ENCODE results near the gene HERPUD2. TPM values are rescaled to one million over a fixed set of nuclear protein-coding genes. Genes with fewer than 3 reads are reported as not detected.
A peak's percentile ranks its signal among the peaks of the same experiment; 100 is the strongest.

HERPUD2 gene
- total and polyA plus RNA-seq, 12 donors = 7.1 to 21.3 (median 16.8) TPM

DNA sequence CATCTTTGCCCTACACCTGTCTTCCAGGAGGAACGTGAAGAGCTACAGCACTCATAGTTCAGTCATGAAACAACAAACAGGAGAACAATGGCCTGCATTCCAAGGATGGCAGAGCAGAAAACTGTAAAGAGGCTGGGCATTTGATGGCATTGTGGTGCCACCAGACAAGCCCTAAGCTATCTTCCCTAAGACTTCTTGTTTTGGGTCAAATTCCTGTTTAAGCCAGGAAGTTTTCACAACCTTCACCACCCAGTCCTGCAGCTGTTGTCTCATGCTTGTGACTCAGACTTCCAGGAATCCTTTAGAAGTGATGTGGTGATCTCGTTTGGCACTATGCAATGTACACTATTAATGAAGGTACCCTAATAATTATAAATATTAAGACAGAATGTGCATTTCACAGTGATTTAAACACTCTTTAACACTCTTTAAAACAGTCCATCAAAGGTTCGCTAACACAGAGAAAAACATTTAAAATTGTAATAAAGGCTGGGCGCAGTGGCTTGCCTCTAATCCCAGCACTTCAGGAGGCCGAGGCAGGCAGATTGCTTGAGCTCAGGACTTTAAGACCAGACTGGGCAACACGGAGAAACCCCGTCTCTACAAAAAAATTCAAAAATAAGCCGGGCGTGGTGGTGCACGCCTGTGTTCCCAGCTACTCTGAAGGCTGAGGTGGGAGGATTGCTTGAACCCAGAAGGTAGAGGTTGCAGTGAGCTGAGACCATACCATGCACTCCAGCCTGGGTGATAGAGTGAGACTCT, 2.7 kb upstream of the HERPUD2 start:
- TF ChIP-seq, protein P1, sequence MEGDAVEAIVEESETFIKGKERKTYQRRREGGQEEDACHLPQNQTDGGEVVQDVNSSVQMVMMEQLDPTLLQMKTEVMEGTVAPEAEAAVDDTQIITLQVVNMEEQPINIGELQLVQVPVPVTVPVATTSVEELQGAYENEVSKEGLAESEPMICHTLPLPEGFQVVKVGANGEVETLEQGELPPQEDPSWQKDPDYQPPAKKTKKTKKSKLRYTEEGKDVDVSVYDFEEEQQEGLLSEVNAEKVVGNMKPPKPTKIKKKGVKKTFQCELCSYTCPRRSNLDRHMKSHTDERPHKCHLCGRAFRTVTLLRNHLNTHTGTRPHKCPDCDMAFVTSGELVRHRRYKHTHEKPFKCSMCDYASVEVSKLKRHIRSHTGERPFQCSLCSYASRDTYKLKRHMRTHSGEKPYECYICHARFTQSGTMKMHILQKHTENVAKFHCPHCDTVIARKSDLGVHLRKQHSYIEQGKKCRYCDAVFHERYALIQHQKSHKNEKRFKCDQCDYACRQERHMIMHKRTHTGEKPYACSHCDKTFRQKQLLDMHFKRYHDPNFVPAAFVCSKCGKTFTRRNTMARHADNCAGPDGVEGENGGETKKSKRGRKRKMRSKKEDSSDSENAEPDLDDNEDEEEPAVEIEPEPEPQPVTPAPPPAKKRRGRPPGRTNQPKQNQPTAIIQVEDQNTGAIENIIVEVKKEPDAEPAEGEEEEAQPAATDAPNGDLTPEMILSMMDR (IDR thresholded peaks at IDR 0.05) = no peak
- H3K27ac ChIP-seq = peak overlapping the region in 1 of 10 donors; percentile 4
- no peak for DNase-seq
- intact Hi-C loops (cut with DNase I) = no loop called here
- H3K27me3 ChIP-seq = no peaks in the 10 kb centered on the region
- H3K9me3 ChIP-seq = no peaks in the 10 kb centered on the region
- ATAC-seq = no peak
- H3K4me3 ChIP-seq = no peak overlapping the region
- 86 to 91% methylated on average over 10 of the region's 10 CpGs for WGBS, 2 donors
- peaks cover 0 to 41% (median 23%) of the 10 kb centered on the region in 9 donors for H3K4me1 ChIP-seq
- H3K36me3 ChIP-seq = peaks cover 0 to 3% (median 0%) of the 10 kb centered on the region in 9 donors

DNA sequence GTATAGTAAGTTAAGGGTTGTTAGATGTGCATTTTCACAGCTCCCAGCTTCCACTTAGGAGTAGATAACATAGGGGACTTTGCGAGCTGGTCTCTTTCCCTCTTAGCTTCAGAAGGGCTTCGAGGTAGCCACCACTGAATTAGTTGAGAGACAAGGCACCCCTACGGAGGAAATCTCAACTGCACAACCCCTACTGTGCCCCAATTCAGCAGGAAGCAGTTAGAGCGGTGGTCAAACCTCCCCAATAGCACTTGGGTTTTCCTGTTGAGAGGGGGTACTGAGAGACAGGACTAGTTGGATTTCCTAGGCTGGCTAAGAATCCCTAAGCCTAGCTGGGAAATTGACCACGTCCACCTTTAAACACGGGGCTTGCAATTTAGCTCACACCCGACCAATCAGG, 1.1 kb upstream of the HERPUD2 start:
- Histone ChIP-seq H3K4me1 (peaks cover 4 to 57% (median 38%) of the 10 kb centered on the region in 9 donors), H3K4me3 (peak overlapping the region in 7 of 10 donors; percentile 66 to 98 (median 96)), H3K27ac (peak overlapping the region in 1 of 10 donors; percentile 100), H3K27me3 (no peaks in the 10 kb centered on the region), H3K9me3 (no peaks in the 10 kb centered on the region), H3K36me3 (peaks cover 0 to 3% (median 0%) of the 10 kb centered on the region in 9 donors)
- DNase-seq = no peak
- intact Hi-C loops (cut with DNase I) = no loop called here
- WGBS, 2 donors = 88 to 90% methylated on average over 7 of the region's 7 CpGs
- TF ChIP-seq, protein P1 (IDR thresholded peaks at IDR 0.05) = no peak
- ATAC-seq = no peak

DNA sequence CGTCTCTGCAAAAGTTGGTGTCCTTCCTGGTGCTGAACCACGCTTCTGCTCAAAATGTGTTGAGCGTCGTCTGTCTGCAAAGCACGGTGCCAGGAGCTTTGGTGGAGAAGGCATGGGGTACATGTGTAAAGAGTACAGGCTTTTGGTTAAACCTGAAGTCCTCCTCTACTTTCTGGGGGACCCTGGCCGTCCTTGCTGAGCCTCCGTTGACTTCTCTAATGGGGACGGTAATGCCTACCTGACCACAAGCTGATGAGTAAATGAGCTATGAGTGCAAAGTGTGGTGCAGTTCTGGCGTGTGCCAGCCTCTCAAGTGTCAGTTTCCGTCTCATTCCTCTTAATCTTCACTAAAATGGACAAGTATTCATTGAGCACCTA, 527 bp upstream of the HERPUD2 start:
- intact Hi-C loops (cut with DNase I) = no loop called here
- Histone ChIP-seq H3K27me3 (no peaks in the 10 kb centered on the region), H3K9me3 (no peaks in the 10 kb centered on the region), H3K27ac (peak overlapping the region; percentile 92 to 100 (median 98)), H3K4me3 (peak overlapping the region; percentile 66 to 98 (median 96)), H3K36me3 (peaks cover 0 to 3% (median 0%) of the 10 kb centered on the region in 9 donors), H3K4me1 (peaks cover 4 to 62% (median 44%) of the 10 kb centered on the region in 9 donors)
- TF ChIP-seq, protein P1 (IDR thresholded peaks at IDR 0.05) = no peak
- 7 to 12% methylated on average over 10 of the region's 10 CpGs for WGBS, 2 donors
- DNase-seq (no peak), ATAC-seq (peak in 4 of 8 donors; percentile 1 to 2 (median 1))

DNA sequence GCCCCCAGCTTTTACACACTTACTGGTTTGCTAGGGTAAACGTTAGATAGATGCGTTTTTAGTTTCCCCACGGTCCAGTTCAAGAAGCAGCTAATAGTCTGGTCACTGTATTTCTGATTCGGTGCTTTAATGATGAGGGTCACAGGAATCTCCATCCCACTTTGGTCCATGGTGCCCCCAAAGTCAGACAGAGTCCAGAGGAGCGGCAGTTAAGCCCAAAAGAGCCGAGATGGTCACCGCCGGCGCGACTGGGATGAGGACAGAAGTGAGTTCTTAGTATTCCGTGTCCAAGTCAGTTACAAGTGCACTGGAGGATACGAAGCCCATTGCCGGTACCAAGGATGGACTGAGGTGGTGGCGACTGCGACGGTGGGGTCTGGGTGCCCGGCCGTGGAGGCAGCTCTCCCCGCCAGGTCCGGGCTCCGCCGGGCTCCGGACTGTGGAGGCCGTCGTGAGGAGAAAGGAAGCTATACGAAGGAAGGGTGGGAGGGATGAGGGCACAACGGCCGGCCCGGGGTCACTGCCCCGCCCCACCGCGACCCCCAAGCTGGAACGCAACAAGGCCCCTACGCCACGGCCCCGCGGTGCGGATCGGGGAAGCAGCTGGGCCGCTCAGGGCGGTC, 663 bp downstream of the HERPUD2 start:
- Histone ChIP-seq H3K27me3 (no peaks in the 10 kb centered on the region), H3K9me3 (no peaks in the 10 kb centered on the region), H3K4me1 (peaks cover 4 to 74% (median 55%) of the 10 kb centered on the region in 9 donors), H3K36me3 (peaks cover 0 to 11% (median 0%) of the 10 kb centered on the region in 9 donors), H3K4me3 (peak overlapping the region; percentile 66 to 98 (median 96)), H3K27ac (peak overlapping the region; percentile 92 to 100 (median 98))
- WGBS, 2 donors = 0% methylated on average over 39 to 41 of the region's 41 CpGs
- ATAC-seq = peak; percentile 3 to 61 (median 24)
- intact Hi-C loops (cut with DNase I) = loop anchor here in 2 of 10 donors (5.0 kb wide), 2 partner anchors 42 to 52 kb away; no protein-coding TSS in a partner anchor
- TF ChIP-seq, protein P1 (IDR thresholded peaks at IDR 0.05) = no peak
- DNase-seq = peak in 1 of 2 donors; percentile 20
